ENCODE measurements around the gene PAPPA2.

The PAPPA2 gene

DNA sequence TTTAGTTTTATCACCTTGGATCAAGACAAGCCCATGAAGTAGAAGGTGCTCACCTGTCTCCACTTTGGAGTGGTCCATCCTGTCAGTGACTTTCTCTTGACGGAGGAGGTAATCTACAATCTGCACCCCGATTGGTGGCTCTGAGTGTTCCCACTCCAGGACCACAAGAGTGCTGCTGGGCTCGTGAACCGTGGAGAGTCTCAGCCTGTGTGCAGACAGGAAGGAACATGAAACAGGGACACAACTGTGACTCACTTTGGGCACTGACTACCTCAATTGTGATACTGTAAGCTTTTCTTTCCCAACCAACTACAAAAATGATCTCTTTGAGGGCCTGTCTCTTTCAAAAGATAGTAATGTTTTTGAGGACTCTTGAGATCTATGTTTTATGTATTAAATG is 421.3 kb downstream of the PAPPA2 start:
- no peaks in the 10 kb centered on the region; the same call in 1 of the 2 replicates for H3K27me3 ChIP-seq (replicated peaks; ENCODE audit: control insufficient read depth, insufficient read depth, low read length)
- no peaks in the 10 kb centered on the region for H3K36me3 ChIP-seq (ENCODE audit: control insufficient read depth, insufficient read depth, low read length)
- no peak overlapping the region for H3K4me3 ChIP-seq (replicated peaks; ENCODE audit: low read depth, low read length)
- no peak for DNase-seq (ENCODE audit: extremely low read depth, insufficient read length)
- TF ChIP-seq, protein P1, sequence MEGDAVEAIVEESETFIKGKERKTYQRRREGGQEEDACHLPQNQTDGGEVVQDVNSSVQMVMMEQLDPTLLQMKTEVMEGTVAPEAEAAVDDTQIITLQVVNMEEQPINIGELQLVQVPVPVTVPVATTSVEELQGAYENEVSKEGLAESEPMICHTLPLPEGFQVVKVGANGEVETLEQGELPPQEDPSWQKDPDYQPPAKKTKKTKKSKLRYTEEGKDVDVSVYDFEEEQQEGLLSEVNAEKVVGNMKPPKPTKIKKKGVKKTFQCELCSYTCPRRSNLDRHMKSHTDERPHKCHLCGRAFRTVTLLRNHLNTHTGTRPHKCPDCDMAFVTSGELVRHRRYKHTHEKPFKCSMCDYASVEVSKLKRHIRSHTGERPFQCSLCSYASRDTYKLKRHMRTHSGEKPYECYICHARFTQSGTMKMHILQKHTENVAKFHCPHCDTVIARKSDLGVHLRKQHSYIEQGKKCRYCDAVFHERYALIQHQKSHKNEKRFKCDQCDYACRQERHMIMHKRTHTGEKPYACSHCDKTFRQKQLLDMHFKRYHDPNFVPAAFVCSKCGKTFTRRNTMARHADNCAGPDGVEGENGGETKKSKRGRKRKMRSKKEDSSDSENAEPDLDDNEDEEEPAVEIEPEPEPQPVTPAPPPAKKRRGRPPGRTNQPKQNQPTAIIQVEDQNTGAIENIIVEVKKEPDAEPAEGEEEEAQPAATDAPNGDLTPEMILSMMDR (IDR thresholded peaks at IDR 0.05; ENCODE audit: insufficient read depth, low read length, poor library complexity, severe bottlenecking) = no peak

DNA sequence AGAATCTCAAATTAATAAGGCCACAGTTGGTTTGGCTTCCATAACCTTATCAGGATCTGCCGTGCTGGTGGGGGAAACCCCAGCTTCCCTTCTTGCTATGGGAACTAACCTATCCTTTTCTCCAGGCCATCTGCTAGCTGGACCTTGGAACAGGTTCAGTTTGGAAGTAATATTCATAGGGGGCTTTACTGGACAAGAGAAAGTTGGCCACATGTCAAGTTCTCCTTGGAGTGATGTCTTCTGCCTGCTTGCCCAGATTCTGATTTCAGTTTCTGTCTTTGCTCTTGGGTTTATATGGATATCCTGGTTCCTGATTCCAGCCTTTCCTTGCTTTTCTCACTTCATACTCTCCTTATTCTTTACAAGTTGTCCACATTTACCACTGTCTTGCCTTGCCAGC is 421.9 kb downstream of the PAPPA2 start:
- H3K4me3 ChIP-seq (replicated peaks; ENCODE audit: low read depth, low read length) = no peak overlapping the region
- TF ChIP-seq, protein P1 (IDR thresholded peaks at IDR 0.05; ENCODE audit: insufficient read depth, low read length, poor library complexity, severe bottlenecking) = no peak
- no peak for DNase-seq (ENCODE audit: extremely low read depth, insufficient read length)
- H3K36me3 ChIP-seq (ENCODE audit: control insufficient read depth, insufficient read depth, low read length) = no peaks in the 10 kb centered on the region
- H3K27me3 ChIP-seq (replicated peaks; ENCODE audit: control insufficient read depth, insufficient read depth, low read length) = no peaks in the 10 kb centered on the region; the same call in 1 of the 2 replicates

DNA sequence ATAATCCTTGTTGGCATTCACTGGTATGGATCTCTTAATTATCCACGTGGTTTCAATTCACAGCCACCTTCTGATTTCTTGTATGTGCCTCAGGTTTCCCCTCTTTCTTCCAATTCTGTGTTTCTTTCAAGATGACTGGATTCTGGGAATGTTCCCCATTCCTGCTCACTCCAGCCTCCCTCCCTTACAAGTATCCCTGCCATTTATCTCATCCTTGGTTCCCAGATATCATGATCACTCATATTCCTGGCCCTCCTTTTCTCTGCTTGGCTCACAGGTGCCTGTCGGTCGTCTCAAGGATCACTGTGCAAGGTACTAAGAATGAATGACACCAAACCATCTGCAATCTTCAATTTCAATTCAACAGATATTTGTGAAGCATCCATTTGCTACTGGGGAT is 422.4 kb downstream of the PAPPA2 start:
- H3K4me3 ChIP-seq (replicated peaks; ENCODE audit: low read depth, low read length) = no peak overlapping the region
- H3K27me3 ChIP-seq (replicated peaks; ENCODE audit: control insufficient read depth, insufficient read depth, low read length) = no peaks in the 10 kb centered on the region; the same call in 1 of the 2 replicates
- TF ChIP-seq, protein P1 (IDR thresholded peaks at IDR 0.05; ENCODE audit: insufficient read depth, low read length, poor library complexity, severe bottlenecking) = no peak
- no peaks in the 10 kb centered on the region for H3K36me3 ChIP-seq (ENCODE audit: control insufficient read depth, insufficient read depth, low read length)
- DNase-seq (ENCODE audit: extremely low read depth, insufficient read length) = no peak

DNA sequence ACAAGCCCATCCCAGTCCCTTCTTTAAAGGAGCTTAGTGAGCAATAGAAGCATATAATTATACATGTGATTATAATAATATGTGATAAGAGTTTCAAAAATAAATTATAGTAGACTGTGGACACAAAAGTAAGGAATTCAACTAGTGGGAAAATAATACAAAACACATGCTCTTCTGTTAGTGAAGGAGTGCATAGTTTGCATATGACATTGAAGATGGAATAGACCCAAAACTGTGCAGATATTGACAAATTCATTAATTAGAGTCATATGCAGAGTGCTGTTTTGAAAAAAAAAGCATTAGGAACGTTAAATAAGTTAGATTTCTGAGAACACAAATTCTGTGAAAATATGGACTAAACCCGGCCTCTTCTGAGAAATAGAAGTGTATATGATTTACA is 422.8 kb downstream of the PAPPA2 start:
- Histone ChIP-seq H3K27me3 (replicated peaks; ENCODE audit: control insufficient read depth, insufficient read depth, low read length) (no peaks in the 10 kb centered on the region; the same call in 1 of the 2 replicates), H3K4me3 (replicated peaks; ENCODE audit: low read depth, low read length) (no peak overlapping the region), H3K36me3 (ENCODE audit: control insufficient read depth, insufficient read depth, low read length) (no peaks in the 10 kb centered on the region)
- TF ChIP-seq, protein P1 (IDR thresholded peaks at IDR 0.05; ENCODE audit: insufficient read depth, low read length, poor library complexity, severe bottlenecking) = no peak
- no peak for DNase-seq (ENCODE audit: extremely low read depth, insufficient read length)

DNA sequence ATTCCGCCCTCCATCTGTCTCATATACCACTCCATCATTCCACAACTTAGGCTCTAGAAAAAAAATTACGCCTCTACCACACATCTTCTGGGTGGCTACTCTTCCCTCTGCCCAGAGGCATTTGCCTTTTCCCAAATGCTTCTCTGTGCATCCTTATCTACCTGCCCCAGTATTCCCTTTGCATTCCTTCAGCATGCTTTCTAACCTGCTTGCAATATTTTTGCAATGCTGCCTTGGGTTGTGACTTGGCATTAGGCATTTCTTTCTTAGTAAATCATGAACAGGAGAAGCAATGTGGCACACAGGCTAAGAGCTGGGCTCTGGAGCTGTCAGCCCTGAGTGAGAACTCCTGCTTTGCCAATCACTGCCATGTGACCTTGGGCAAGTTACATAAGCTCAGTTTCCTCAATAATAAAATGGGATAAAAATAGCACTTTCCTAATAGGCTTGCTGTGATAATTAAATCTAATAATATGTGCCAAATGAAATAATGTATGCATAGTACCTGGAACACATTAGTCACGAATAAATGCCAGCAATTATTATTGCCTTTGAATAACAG is 425.6 kb downstream of the PAPPA2 start:
- no peaks in the 10 kb centered on the region; the same call in 1 of the 2 replicates for H3K27me3 ChIP-seq (replicated peaks; ENCODE audit: control insufficient read depth, insufficient read depth, low read length)
- TF ChIP-seq, protein P1 (IDR thresholded peaks at IDR 0.05; ENCODE audit: insufficient read depth, low read length, poor library complexity, severe bottlenecking) = no peak
- no peak overlapping the region for H3K4me3 ChIP-seq (replicated peaks; ENCODE audit: low read depth, low read length)
- no peaks in the 10 kb centered on the region for H3K36me3 ChIP-seq (ENCODE audit: control insufficient read depth, insufficient read depth, low read length)
- DNase-seq (ENCODE audit: extremely low read depth, insufficient read length) = no peak

Data from GM06990 (cell line).